Adrenal gland (tissue), 12 donors: ENCODE results near the gene SVBP. TPM values are rescaled to one million over a fixed set of nuclear protein-coding genes. Genes with fewer than 3 reads are reported as not detected.
"Not testable (repeated sequence)": the region's sequence is repeated elsewhere in the genome, so short reads cannot be mapped to it uniquely, and the experiment has no call there.

ENCODE experiments used
- DNase-seq, 7 donors: peaks; one replicate each; pipeline ENCODE4 v3.0.0-alpha.2; 2019 to 2020
- H3K27ac ChIP-seq, 5 donors: fragments of 200-600 bp; sonication (generic) in 4 of 5; 1 replicate in 3 of 5; 2 replicates in 2 of 5; pipeline versions ENCODE4 v1.5.1 to v1.8.0; 2016 to 2020; ENCODE audit warnings: mild to moderate bottlenecking in 1 of 5
- H3K27me3 ChIP-seq: fragments of 200-600 bp; 2 replicates; pipeline ENCODE4 v1.8.0; 2021
- H3K36me3 ChIP-seq, 2 donors: fragments of 200-600 bp; replicated peaks in 1 of 2; 1 replicate in 1 of 2; 2 replicates in 1 of 2; pipeline versions ENCODE4 v1.5.1 to v1.8.0; 2018 to 2022
- H3K4me1 ChIP-seq, 2 donors: fragments of 200-600 bp; replicated peaks in 1 of 2; 1 replicate in 1 of 2; 2 replicates in 1 of 2; pipeline versions ENCODE4 v1.5.1 to v1.8.0; 2018 to 2021
- H3K4me3 ChIP-seq, 4 donors: fragments of 200-600 bp; sonication (generic) in 3 of 4; one replicate each; pipeline ENCODE4 v1.5.1; 2016 to 2018
- H3K9me3 ChIP-seq, 3 donors: fragments of 200-600 bp; sonication (generic) in 1 of 3; replicated peaks in 1 of 3; 1 replicate in 2 of 3; 2 replicates in 1 of 3; pipeline versions ENCODE4 v1.5.1 to v1.8.0; 2016 to 2021
- CTCF ChIP-seq, 6 experiments: fragments of 450-650 bp in 4 of 6; fragments of 200-600 bp in 2 of 6; sonication (generic) in 1 of 6; IDR thresholded peaks; 1 replicate in 5 of 6; 2 replicates in 1 of 6; pipeline versions ENCODE4 v1.5.1 to v1.8.0; 2016 to 2021; ENCODE audit warnings: antibody characterized with exemption in 6 of 6, mild to moderate bottlenecking in 2 of 6, moderate library complexity in 1 of 6
- POLR2A ChIP-seq, 2 donors: fragments of 450-650 bp; IDR thresholded peaks; one replicate each; pipeline ENCODE4 v1.6.1; 2017; ENCODE audit warnings: antibody characterized with exemption in 2 of 2, mild to moderate bottlenecking in 2 of 2, moderate library complexity in 1 of 2
- WGBS, 4 donors: extraction: QIAGEN DNeasy Blood & Tissue Kit in 2 of 4; methylation state at CpG; one replicate each; pipeline versions ENCODE4 v1.1.5 to v1.1.7; 2013 to 2017; 5-methylcytosine and 5-hydroxymethylcytosine counted together
- intact Hi-C, 2 donors: fragments of 100-400 bp; cut with DNase I; formaldehyde crosslinking; loops; one replicate each; pipeline versions ENCODE4 v1.14.1 to v1.15.0; 2022 to 2023
- polyA plus RNA-seq, 3 donors: library from polyadenylated mRNA; stranded (reverse); fragments of 200-250 nt in 2 of 3; fragments of 350-450 nt in 1 of 3; fragmentation: Illumina TruSeq in 1 of 3; extraction: RNeasy Lipid Tissue Mini Kit (QIAGEN cat#74804) in 1 of 3; gene quantifications; one replicate each; pipeline ENCODE4 v1.2.3, GENCODE V29; 2013 to 2014
- total RNA-seq, 9 donors: library from RNA; depleted of rRNA in 4 of 9; stranded (reverse); fragments of >200 nt in 4 of 9; fragments of 120-200 nt in 1 of 9; fragmentation: NEBNext Ultra II Directional in 1 of 9; extraction: Animal tissue kit (Norgen Biotek cat#: 25700) in 1 of 9; gene quantifications; one replicate each; pipeline versions ENCODE4 v1.1.0 to v1.2.4, GENCODE V29; 2013 to 2023
- donor health status: healthy with polysubstance abuse.
- donor health status: Bipolar disorder and iron deficiency.
- donor health status: DM: yes; HTN: yes; CAD: no.
- donor health status: DM: no; HTN: no; CAD: no.
- donor health status: DM: no; HTN: no; CAD: no.
- donor health status: DM: yes; HTN: yes; CAD: no.

The SVBP gene
- total and polyA plus RNA-seq, 12 donors: 4.5 to 41.3 (median 17.2) TPM

- 58 to 82% (median 67%) methylated on average over 4 of the region's 4 CpGs for WGBS, 4 donors
- H3K27ac ChIP-seq: no peak overlapping the region
- H3K36me3 ChIP-seq: no peaks in the 10 kb centered on the region
- intact Hi-C loops: no loop called here
- H3K27me3 ChIP-seq: no peaks in the 10 kb centered on the region
- no peak for TF ChIP-seq POLR2A (IDR thresholded peaks at IDR 0.05)
- TF ChIP-seq CTCF (IDR thresholded peaks at IDR 0.05): no peak
- no peaks in the 10 kb centered on the region for H3K4me1 ChIP-seq
- no peak overlapping the region for H3K4me3 ChIP-seq
- DNase-seq: no peak
- H3K9me3 ChIP-seq: peaks cover 0 to 3% (median 0%) of the 10 kb centered on the region in 3 donors
Observed at GRCh38 chr1:42860339-42861013, 43.3 kb upstream of the SVBP start.

GRCh38 chr1:42859366-42859765 lies 42.2 kb upstream of the SVBP start:
- DNase-seq, H3K4me1 ChIP-seq, H3K9me3 ChIP-seq, intact Hi-C loops, H3K36me3 ChIP-seq, H3K4me3 ChIP-seq, H3K27ac ChIP-seq, H3K27me3 ChIP-seq: not testable (repeated sequence)
- WGBS, 4 donors: 78 to 81% (median 79%) methylated on average over 5 of the region's 5 CpGs

GRCh38 chr1:42856554-42856953 lies 39.4 kb upstream of the SVBP start:
- H3K4me3 ChIP-seq, H3K27ac ChIP-seq, H3K9me3 ChIP-seq, H3K27me3 ChIP-seq, H3K4me1 ChIP-seq, intact Hi-C loops, H3K36me3 ChIP-seq, DNase-seq: not testable (repeated sequence)
- WGBS, 4 donors: 87 to 94% (median 93%) methylated on average over 3 of the region's 3 CpGs

GRCh38 chr1:42853116-42853884 lies 36.1 kb upstream of the SVBP start:
- Histone ChIP-seq H3K27me3 (no peaks in the 10 kb centered on the region), H3K36me3 (peaks cover 0 to 7% of the 10 kb centered on the region in 2 donors), H3K4me1 (peaks cover 0 to under 1% of the 10 kb centered on the region in 2 donors), H3K27ac (peak overlapping the region in 1 of 5 donors; percentile 6), H3K4me3 (no peak overlapping the region), H3K9me3 (no peaks in the 10 kb centered on the region)
- TF ChIP-seq POLR2A (IDR thresholded peaks at IDR 0.05) (no peak), CTCF (IDR thresholded peaks at IDR 0.05) (no peak)
- 67 to 73% (median 72%) methylated on average over 6 of the region's 6 CpGs for WGBS, 4 donors
- intact Hi-C loops: no loop called here
- no peak for DNase-seq

- WGBS, 4 donors: 48 to 50% (median 49%) methylated on average over 2 of the region's 2 CpGs
- no peaks in the 10 kb centered on the region for H3K27me3 ChIP-seq
- H3K9me3 ChIP-seq: no peaks in the 10 kb centered on the region
- no peak overlapping the region for H3K27ac ChIP-seq
- no peak overlapping the region for H3K4me3 ChIP-seq
- intact Hi-C loops: no loop called here
- DNase-seq: no peak
- no peak for TF ChIP-seq CTCF (IDR thresholded peaks at IDR 0.05)
- TF ChIP-seq POLR2A (IDR thresholded peaks at IDR 0.05): no peak
- peaks cover 0 to 7% of the 10 kb centered on the region in 2 donors for H3K36me3 ChIP-seq
- H3K4me1 ChIP-seq: peaks cover 0 to 7% of the 10 kb centered on the region in 2 donors
Observed at GRCh38 chr1:42852608-42852980, 35.4 kb upstream of the SVBP start.
